Stimulated activated CD4-positive, alpha-beta T cell treated with anti-CD3 and anti-CD28 coated beads, Interleukin-1b, Interleukin-23, amount 100 ng/mL, for 24 hours (primary cell): ENCODE results near the gene PGBD5.

Source experiments
- DNase-seq, 4 experiments: peaks; one replicate each; pipeline ENCODE4 v3.0.0-alpha.2; 2020; ENCODE audit warnings: low read depth in 4 of 4, low spot score in 1 of 4

Gene PGBD5

GRCh38 chr1:230326971-230327891 lies 98.9 kb downstream of the PGBD5 start:
- no peak for DNase-seq

- DNase-seq: no peak
Observed at GRCh38 chr1:230323686-230324085, 102.4 kb downstream of the PGBD5 start.

- no peak for DNase-seq
Observed at GRCh38 chr1:230322967-230323547, 103.1 kb downstream of the PGBD5 start.

DNA sequence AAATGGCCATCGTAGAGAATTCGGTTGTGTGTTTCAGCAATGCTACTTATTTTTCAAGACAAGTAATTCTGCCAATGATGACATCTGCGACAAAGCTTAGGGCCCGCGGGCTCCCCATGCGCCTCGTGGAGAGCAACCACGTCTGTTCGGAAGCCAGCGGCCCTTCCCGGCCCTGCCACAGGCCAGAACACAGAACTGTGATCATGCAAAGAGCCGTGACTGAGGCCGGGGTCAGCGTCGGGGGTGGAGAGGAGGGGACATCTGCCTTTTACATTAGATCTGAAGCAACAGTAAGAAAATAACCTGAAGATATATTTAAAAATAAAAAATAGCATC lies 103.7 kb downstream of the PGBD5 start:
- no peak for DNase-seq

GRCh38 chr1:230321741-230322420 lies 104.3 kb downstream of the PGBD5 start:
- no peak for DNase-seq

DNA sequence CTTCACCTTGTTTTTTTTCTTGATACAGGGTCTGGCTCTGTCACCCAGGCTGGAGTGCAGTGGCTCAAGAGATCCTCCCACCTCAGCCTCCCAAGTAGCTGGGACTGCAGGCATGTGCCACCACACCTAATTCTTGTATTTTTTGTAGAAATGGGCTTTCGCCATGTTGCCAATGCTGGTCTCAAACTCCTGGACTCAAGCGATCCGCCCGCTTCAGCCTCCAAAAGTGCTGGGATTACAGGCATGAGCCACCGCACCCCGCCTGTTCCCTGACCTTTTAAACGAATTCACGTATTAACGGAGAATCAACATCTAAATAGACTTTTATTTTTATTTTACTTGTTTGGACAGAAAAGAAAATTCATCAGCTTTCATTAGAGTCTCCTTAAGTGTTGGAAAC lies 104.8 kb downstream of the PGBD5 start:
- no peak for DNase-seq

DNA sequence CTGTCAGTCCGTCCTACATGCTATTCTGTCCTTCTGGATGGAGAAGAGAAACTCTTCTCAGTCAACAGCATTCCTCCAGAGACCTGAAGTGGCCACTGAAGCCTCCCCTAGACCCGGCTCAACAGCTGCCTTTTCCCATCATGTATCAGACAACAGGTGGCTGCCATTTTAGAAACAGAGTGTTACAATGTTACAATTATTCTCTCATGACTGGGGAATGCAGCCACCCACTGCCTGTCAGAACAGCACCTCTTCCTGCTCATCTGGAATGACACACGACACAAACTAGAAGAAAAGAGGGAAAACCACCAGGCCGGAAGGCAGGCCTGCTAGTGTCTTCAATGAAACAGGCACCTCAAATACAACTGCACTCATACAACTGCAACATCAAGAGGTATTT lies 105.3 kb downstream of the PGBD5 start:
- no peak for DNase-seq

DNA sequence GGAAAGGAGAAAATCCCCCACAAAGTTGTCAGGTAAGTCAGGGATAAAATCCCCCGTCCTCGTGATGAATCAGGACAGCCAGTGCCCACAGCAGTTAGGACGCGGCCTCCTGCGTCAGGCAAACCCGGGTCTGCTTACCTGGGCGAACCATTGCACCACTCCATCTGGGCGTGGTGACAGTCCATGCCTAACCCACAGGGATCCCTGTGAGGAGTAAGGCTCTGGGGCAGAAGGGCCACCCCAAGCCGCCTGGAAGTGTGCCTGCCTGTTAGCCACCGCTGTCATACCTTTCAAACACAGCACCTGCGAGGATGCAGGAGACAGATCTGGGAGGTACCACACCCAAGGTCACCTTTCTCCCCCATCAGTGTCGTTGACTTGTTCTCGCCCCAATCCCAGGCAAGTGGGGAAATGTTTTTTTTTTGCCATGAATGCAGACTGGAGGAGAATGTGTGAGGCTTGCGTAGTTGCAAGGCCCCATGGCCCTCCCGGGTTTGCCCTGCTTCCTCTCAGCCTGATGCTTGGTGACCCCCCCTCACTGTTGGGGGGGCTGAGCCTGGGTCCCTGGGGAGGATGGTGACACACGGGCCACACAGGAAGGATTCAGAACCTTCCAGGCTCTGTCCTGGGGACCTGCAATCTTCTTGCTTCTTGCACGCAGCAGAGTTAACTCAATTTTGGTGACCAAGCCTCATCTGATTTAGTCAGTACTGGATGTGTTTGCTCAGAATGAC lies 107.0 kb downstream of the PGBD5 start:
- DNase-seq: no peak

DNA sequence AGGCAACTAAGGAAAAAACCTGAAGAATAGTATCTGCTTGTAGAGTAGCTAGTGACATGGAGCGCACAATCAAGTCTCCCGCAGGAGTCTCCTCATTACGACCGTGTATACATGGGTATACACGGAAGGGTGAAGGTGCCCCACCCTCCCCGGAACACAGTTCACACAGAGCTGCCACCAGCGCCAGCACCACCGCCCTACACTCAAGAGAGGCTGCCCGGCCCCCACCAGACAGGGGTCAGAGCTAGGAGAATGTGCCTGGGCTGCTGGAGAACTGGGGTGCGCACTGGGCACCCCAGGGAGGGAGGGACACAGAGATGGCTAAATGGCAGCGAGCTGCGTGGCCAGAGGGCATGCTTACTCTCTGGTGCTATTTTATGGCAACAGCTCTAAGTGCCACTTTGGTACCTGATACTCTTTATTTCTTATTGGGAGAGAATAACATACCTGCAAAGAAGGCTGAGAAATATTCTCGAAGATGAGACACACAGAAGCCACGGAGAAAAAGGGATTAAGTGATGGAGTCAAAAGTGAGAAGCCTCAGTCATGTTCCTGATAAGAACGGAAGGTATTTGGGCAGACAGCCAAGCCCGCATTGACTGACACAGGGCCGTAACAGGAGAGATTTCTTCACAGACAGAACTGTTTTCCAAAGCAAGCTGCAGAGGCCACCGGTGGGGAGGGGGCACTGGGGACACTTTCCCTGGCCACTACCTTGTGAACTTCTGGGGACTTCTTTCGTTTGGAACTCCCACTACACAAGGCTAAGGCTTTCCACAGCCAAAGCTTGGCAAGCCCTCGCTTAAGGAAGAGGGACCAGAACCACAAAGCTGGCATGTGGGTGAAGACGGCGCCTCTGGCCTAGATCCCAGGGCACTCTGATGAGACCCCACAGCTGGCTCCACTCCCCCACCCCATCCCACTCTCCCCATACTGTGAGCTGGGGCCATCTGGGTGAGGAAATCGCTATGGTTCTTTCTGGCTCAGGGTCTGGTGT lies 108.0 kb downstream of the PGBD5 start:
- DNase-seq: no peak

DNA sequence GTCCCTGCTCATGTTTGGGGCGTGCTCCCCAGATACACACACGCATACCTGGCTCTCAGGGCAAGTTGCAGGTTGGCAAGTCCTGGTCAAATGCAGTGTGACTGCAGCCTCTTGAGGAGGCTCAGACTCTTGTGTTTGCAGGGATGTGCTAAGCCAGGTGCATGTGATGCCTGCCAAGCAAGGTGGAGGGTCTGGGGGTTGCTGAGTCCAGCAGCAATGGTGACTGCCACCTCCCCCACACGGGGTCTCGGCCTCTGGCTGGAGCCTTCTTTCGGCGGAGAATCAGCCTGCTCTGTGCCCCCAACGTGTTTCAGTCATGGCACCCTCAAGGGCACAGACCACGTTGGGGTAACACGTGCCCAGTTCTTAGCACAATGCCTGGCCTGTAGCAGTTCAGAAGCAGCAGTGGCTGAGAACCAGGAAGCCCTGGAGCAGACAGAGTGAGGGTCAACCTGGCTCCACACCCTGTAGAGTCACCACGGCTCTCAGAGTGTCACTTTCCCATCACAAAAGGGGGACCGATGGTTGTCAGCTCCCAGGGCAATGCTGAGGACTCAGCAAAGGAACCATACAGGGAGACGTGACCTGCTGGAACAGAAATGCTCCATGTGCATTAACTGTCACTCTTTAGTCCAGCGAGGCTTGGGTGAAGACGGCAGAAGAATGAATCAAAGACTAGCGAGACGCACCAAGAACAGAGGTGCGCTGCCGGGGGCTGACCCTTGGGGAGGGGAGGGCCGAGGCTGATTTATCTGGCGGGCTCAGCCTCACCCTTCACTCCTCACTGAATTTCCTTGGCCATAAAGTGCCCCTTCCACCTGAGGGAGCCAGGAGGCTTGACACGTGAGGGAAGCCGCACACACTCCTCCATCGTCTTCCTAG lies 109.0 kb downstream of the PGBD5 start:
- no peak for DNase-seq

GRCh38 chr1:230315099-230315498 lies 111.0 kb downstream of the PGBD5 start:
- no peak for DNase-seq

- no peak for DNase-seq
Observed at GRCh38 chr1:230314142-230314470, 112.0 kb downstream of the PGBD5 start.

- no peak for DNase-seq
Observed at GRCh38 chr1:230313453-230314141, 112.5 kb downstream of the PGBD5 start.

DNA sequence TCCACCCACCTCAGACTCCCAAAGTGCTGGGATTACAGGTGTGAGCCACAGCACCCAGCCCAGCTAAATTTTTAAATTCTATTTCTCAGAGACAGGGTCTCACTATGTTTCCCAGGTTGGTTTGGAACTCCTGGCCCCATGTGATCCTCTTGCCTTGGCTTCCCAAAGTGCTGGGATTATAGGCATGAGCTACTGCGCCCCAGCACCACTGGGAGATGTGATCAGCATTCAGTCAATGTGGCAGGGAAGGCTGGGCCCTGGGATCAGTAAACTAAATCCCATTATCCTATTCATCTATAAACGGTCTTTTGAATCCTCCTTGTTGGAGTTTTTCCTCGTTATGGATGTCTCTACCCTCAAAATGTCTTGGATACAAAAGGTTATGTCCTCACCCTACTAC lies 113.5 kb downstream of the PGBD5 start:
- no peak for DNase-seq

- DNase-seq: peak; percentile 37 to 53 (median 42)
Observed at GRCh38 chr1:230310381-230311163, 115.6 kb downstream of the PGBD5 start.

DNA sequence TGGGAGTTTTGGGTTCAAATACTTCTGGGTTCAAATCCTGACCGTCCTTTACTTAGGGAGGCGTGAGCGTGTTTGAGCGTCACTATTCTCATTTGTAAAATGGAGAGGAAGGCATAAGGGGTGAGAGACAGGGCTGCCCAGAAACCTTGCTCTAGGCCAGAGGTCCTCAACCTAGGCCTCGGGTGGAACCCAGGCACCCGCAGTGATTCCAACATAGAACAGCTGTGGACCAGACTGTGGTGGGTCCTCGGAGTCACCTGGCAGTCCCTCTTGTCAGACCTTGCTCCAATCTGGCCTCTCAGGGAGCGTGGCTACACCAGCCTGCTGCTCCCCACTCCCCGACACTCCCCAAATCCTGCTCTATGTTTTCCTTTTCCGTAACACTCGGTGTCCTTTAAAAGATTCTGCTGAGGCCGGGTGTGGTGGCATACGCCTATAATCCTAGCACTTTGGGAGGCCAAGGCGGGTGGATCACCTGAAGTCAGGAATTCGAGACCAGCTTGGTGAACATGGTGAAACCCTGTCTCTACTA lies 116.4 kb downstream of the PGBD5 start:
- DNase-seq: no peak

GRCh38 chr1:230308821-230309220 lies 117.3 kb downstream of the PGBD5 start:
- no peak for DNase-seq

- DNase-seq: no peak
Observed at GRCh38 chr1:230308039-230308438, 118.1 kb downstream of the PGBD5 start.
